ENCODE measurements around the gene ASIC4. TPM values are rescaled to one million over a fixed set of nuclear protein-coding genes. Genes with fewer than 3 reads are reported as not detected.
A peak's percentile ranks its signal among the peaks of the same experiment; 100 is the strongest.

The ASIC4 gene
- total RNA-seq, 1 experiment from 2014 or later = 0.21 TPM

GRCh38 chr2:219468410-219469185 is 45.7 kb upstream of the ASIC4 start:
- no peak for DNase-seq (ENCODE audit: low read depth, low spot score)
- ATAC-seq = no peak
- Histone ChIP-seq H3K4me3 (ENCODE audit: low read depth in 2 of 2, low read length in 2 of 2) (no peak overlapping the region), H3K27me3 (ENCODE audit: control insufficient read depth, insufficient read depth, low read length) (no peaks in the 10 kb centered on the region), H3K36me3 (ENCODE audit: control insufficient read depth, insufficient read depth, low read length) (no peaks in the 10 kb centered on the region), H3K27ac (ENCODE audit: low read length) (no peak overlapping the region), H3K4me1 (ENCODE audit: control insufficient read depth, insufficient read depth, low read length) (peaks cover 4% of the 10 kb centered on the region; the same call in 1 of the 2 replicates), H3K9me3 (ENCODE audit: control insufficient read depth, insufficient read depth, low read depth, low read length) (no peaks in the 10 kb centered on the region)
- ChIA-PET CTCF (interaction anchor here (0.8 kb wide), 1 partner anchor 9 kb away, joined by 3 read pairs; no protein-coding TSS in a partner anchor), POLR2A (no interaction called here)
- in situ Hi-C loops (cut with HindIII; ENCODE audit: low pct_unique_long_range_greater_than_20kb, low sequenced_read_pairs) = no loop called here
- intact Hi-C loops (cut with micrococcal nuclease; ENCODE audit: unreplicated experiment) = no loop called here
- TF ChIP-seq REST (IDR thresholded peaks at IDR 0.05; ENCODE audit: insufficient read depth in 1 of 2, low read depth in 2 of 2, low read length in 1 of 2) (no peak), TCF7L2 (IDR thresholded peaks at IDR 0.05; ENCODE audit: low read depth, low read length) (no peak), SIN3A (IDR thresholded peaks at IDR 0.05; ENCODE audit: borderline replicate concordance, insufficient read depth, low read depth, low read length) (no peak), CTCF (IDR thresholded peaks at IDR 0.05) (no peak), POLR2AphosphoS5 (IDR thresholded peaks at IDR 0.05; ENCODE audit: low read depth, low read length) (no peak)
- BruUV-seq (replicated peaks) = no TSS peak

GRCh38 chr2:219469186-219469724 is 45.0 kb upstream of the ASIC4 start:
- intact Hi-C loops (cut with micrococcal nuclease; ENCODE audit: unreplicated experiment) = no loop called here
- CTCF ChIA-PET = interaction anchor here (0.8 kb wide), 1 partner anchor 10 kb away, joined by 3 read pairs; no protein-coding TSS in a partner anchor

More at GRCh38 chr2:219469186-219469724, 45.0 kb upstream of the ASIC4 start:
- POLR2A ChIA-PET = no interaction called here
- peaks cover 4% of the 10 kb centered on the region; the same call in 1 of the 2 replicates for H3K4me1 ChIP-seq (ENCODE audit: control insufficient read depth, insufficient read depth, low read length)
- no peak for TF ChIP-seq REST (IDR thresholded peaks at IDR 0.05; ENCODE audit: insufficient read depth in 1 of 2, low read depth in 2 of 2, low read length in 1 of 2)
- no peak for TF ChIP-seq CTCF (IDR thresholded peaks at IDR 0.05)
- no peak for TF ChIP-seq TCF7L2 (IDR thresholded peaks at IDR 0.05; ENCODE audit: low read depth, low read length)
- TF ChIP-seq POLR2AphosphoS5 (IDR thresholded peaks at IDR 0.05; ENCODE audit: low read depth, low read length) = no peak
- no peak for TF ChIP-seq SIN3A (IDR thresholded peaks at IDR 0.05; ENCODE audit: borderline replicate concordance, insufficient read depth, low read depth, low read length)
- in situ Hi-C loops (cut with HindIII; ENCODE audit: low pct_unique_long_range_greater_than_20kb, low sequenced_read_pairs) = no loop called here
- ATAC-seq (peak; percentile 43; the same call in 1 of the 2 replicates), DNase-seq (ENCODE audit: low read depth, low spot score) (no peak)
- H3K27ac ChIP-seq (ENCODE audit: low read length) = no peak overlapping the region
- H3K36me3 ChIP-seq (ENCODE audit: control insufficient read depth, insufficient read depth, low read length) = no peaks in the 10 kb centered on the region
- H3K4me3 ChIP-seq (ENCODE audit: low read depth in 2 of 2, low read length in 2 of 2) = no peak overlapping the region
- no TSS peak for BruUV-seq (replicated peaks)
- H3K9me3 ChIP-seq (ENCODE audit: control insufficient read depth, insufficient read depth, low read depth, low read length) = no peaks in the 10 kb centered on the region
- no peaks in the 10 kb centered on the region for H3K27me3 ChIP-seq (ENCODE audit: control insufficient read depth, insufficient read depth, low read length)
